GM18520 (cell line): Measurements from ENCODE around the gene SYCE1.
"Not testable (repeated sequence)": the region's sequence is repeated elsewhere in the genome, so short reads cannot be mapped to it uniquely, and the experiment has no call there.

Experiments
- ATAC-seq: cut with Tn5 transposase; IDR thresholded peaks from one replicate; pipeline ENCODE4 v1.9.1; 2021; ENCODE audit not compliant: unreplicated experiment

SYCE1 gene

GRCh38 chr10:133565441-133566294 is at the start of gene SYCE1:
TSS of gene SYCE1 (minus strand) at chr10:133565583. CDS start at chr10:133565529, 54 bp downstream.
- no peak for ATAC-seq

GRCh38 chr10:133614830-133615580 is 49.6 kb upstream of the SYCE1 start:
- no peak for ATAC-seq

GRCh38 chr10:133613699-133614098 is 48.3 kb upstream of the SYCE1 start:
- no peak for ATAC-seq

- no peak for ATAC-seq
These were observed 45.7 kb upstream of the SYCE1 start for GRCh38 chr10:133611079-133611478.

- ATAC-seq: no peak
These were observed 43.5 kb upstream of the SYCE1 start for GRCh38 chr10:133608855-133609254.

- ATAC-seq: not testable (repeated sequence)
These were observed 38.1 kb upstream of the SYCE1 start for GRCh38 chr10:133603434-133603833.

GRCh38 chr10:133600657-133601056 is 35.3 kb upstream of the SYCE1 start:
- ATAC-seq: no peak

- not testable (repeated sequence) for ATAC-seq
These were observed 34.5 kb upstream of the SYCE1 start for GRCh38 chr10:133599869-133600268.

- no peak for ATAC-seq
These were observed 27.3 kb upstream of the SYCE1 start for GRCh38 chr10:133592716-133593115.

- no peak for ATAC-seq
These were observed 25.6 kb upstream of the SYCE1 start for GRCh38 chr10:133590970-133591359.

GRCh38 chr10:133590226-133590969 is 25.0 kb upstream of the SYCE1 start:
- ATAC-seq: no peak

GRCh38 chr10:133577037-133577436 is 11.7 kb upstream of the SYCE1 start:
- ATAC-seq: not testable (repeated sequence)

- ATAC-seq: not testable (repeated sequence)
These were observed 8.1 kb upstream of the SYCE1 start for GRCh38 chr10:133573460-133573859.

GRCh38 chr10:133572055-133572454 is 6.7 kb upstream of the SYCE1 start:
- ATAC-seq: not testable (repeated sequence)

GRCh38 chr10:133569801-133570200 is 4.4 kb upstream of the SYCE1 start:
- not testable (repeated sequence) for ATAC-seq

GRCh38 chr10:133568831-133569527 is 3.6 kb upstream of the SYCE1 start:
- not testable (repeated sequence) for ATAC-seq

- ATAC-seq: no peak
These were observed 2.9 kb upstream of the SYCE1 start for GRCh38 chr10:133568287-133568614.

GRCh38 chr10:133567609-133568286 is 2.4 kb upstream of the SYCE1 start:
- no peak for ATAC-seq

GRCh38 chr10:133567119-133567518 is 1.7 kb upstream of the SYCE1 start:
- no peak for ATAC-seq

GRCh38 chr10:133564816-133565215 is 567 bp downstream of the SYCE1 start:
- ATAC-seq: no peak
